Stimulated activated naive CD8-positive, alpha-beta T cell treated with anti-CD3 and anti-CD28 coated beads, Interleukin-15, amount 100 ng/mL, for 72 hours (primary cell): Measurements from ENCODE around the gene TOMM6.
"Not testable (repeated sequence)": the region's sequence is repeated elsewhere in the genome, so short reads cannot be mapped to it uniquely, and the experiment has no call there.

ENCODE experiments used
- ATAC-seq: fragments of 150-1000 bp; cut with Tn5 transposase; 2 replicates; pipeline ENCODE4 v1.10.0; 2021; ENCODE audit warnings: mild to moderate bottlenecking, moderate library complexity
- DNase-seq, 2 donors: peaks; one replicate each; pipeline ENCODE4 v3.0.0; 2021 to 2022
- H3K27ac Mint-ChIP-seq, 2 donors: one replicate each; pipeline ENCODE4 v1.8.0; 2022; ENCODE audit warnings: mild to moderate bottlenecking in 2 of 2, mixed read lengths in 2 of 2, moderate library complexity in 2 of 2
- H3K27me3 Mint-ChIP-seq: one replicate; pipeline ENCODE4 v1.8.0; 2022; ENCODE audit warnings: mixed read lengths
- H3K4me1 Mint-ChIP-seq: one replicate; pipeline ENCODE4 v1.8.0; 2022; ENCODE audit warnings: mild to moderate bottlenecking, mixed read lengths
- H3K4me3 Mint-ChIP-seq, 2 donors: one replicate each; pipeline ENCODE4 v1.8.0; 2022; ENCODE audit warnings: mild to moderate bottlenecking in 2 of 2, mixed read lengths in 2 of 2, moderate library complexity in 1 of 2
- H3K9me3 Mint-ChIP-seq, 2 donors: one replicate each; pipeline ENCODE4 v1.8.0; 2022; ENCODE audit warnings: mixed read lengths in 2 of 2

The TOMM6 gene

GRCh38 chr6:41757931-41758640 lies 29.4 kb upstream of the TOMM6 start:
- DNase-seq (no peak), ATAC-seq (no peak)
- Mint-ChIP-seq H3K4me1 (peaks cover 11% of the 10 kb centered on the region), H3K9me3 (no peaks in the 10 kb centered on the region), H3K27ac (peak overlapping the region in 1 of 2 donors; percentile 20), H3K4me3 (no peak overlapping the region), H3K27me3 (peaks cover 13% of the 10 kb centered on the region)

- DNase-seq: no peak
- ATAC-seq: no peak
- peaks cover 11% of the 10 kb centered on the region for H3K4me1 Mint-ChIP-seq
- H3K9me3 Mint-ChIP-seq: no peaks in the 10 kb centered on the region
- H3K27me3 Mint-ChIP-seq: peaks cover 7% of the 10 kb centered on the region
- no peak overlapping the region for H3K27ac Mint-ChIP-seq
- H3K4me3 Mint-ChIP-seq: no peak overlapping the region
Measured at GRCh38 chr6:41758641-41759035, 28.9 kb upstream of the TOMM6 start.

GRCh38 chr6:41759106-41759904 lies 28.2 kb upstream of the TOMM6 start:
- H3K27me3 Mint-ChIP-seq: peaks cover under 1% of the 10 kb centered on the region
- no peak for ATAC-seq
- no peak overlapping the region for H3K27ac Mint-ChIP-seq
- DNase-seq: no peak
- peaks cover 11% of the 10 kb centered on the region for H3K4me1 Mint-ChIP-seq
- no peak overlapping the region for H3K4me3 Mint-ChIP-seq
- no peaks in the 10 kb centered on the region for H3K9me3 Mint-ChIP-seq

GRCh38 chr6:41759905-41760579 lies 27.5 kb upstream of the TOMM6 start:
- Mint-ChIP-seq H3K9me3 (no peaks in the 10 kb centered on the region), H3K27me3 (no peaks in the 10 kb centered on the region), H3K4me1 (peaks cover 11% of the 10 kb centered on the region), H3K27ac (no peak overlapping the region), H3K4me3 (no peak overlapping the region)
- DNase-seq (no peak), ATAC-seq (no peak)

GRCh38 chr6:41763470-41763869 lies 24.0 kb upstream of the TOMM6 start:
- H3K4me1 Mint-ChIP-seq: peaks cover 6% of the 10 kb centered on the region
- no peak for DNase-seq
- H3K27ac Mint-ChIP-seq: peak overlapping the region in 1 of 2 donors; percentile 62

GRCh38 chr6:41766043-41766664 lies 21.3 kb upstream of the TOMM6 start:
- ATAC-seq, H3K4me3 Mint-ChIP-seq, H3K27me3 Mint-ChIP-seq, DNase-seq, H3K9me3 Mint-ChIP-seq: not testable (repeated sequence)
- Mint-ChIP-seq H3K4me1 (peaks cover 17% of the 10 kb centered on the region), H3K27ac (peak overlapping the region in 1 of 2 donors; percentile 3)

More at GRCh38 chr6:41763470-41763869, 24.0 kb upstream of the TOMM6 start:
- no peaks in the 10 kb centered on the region for H3K9me3 Mint-ChIP-seq
- ATAC-seq: no peak
- no peak overlapping the region for H3K4me3 Mint-ChIP-seq
- no peaks in the 10 kb centered on the region for H3K27me3 Mint-ChIP-seq

GRCh38 chr6:41767112-41767833 lies 20.2 kb upstream of the TOMM6 start:
- Mint-ChIP-seq H3K4me1 (peaks cover 17% of the 10 kb centered on the region), H3K27me3 (no peaks in the 10 kb centered on the region), H3K4me3 (no peak overlapping the region), H3K9me3 (no peaks in the 10 kb centered on the region), H3K27ac (peak overlapping the region in 1 of 2 donors; percentile 62)
- DNase-seq: no peak
- no peak for ATAC-seq

- peak overlapping the region in 1 of 2 donors; percentile 12 for H3K4me3 Mint-ChIP-seq
- H3K27ac Mint-ChIP-seq: peak overlapping the region; percentile 42 to 90
- H3K27me3 Mint-ChIP-seq: no peaks in the 10 kb centered on the region
- DNase-seq (no peak), ATAC-seq (peak; percentile 50)
- no peaks in the 10 kb centered on the region for H3K9me3 Mint-ChIP-seq
- peaks cover 17% of the 10 kb centered on the region for H3K4me1 Mint-ChIP-seq
Measured at GRCh38 chr6:41768545-41769308, 18.8 kb upstream of the TOMM6 start.

- peak overlapping the region in 1 of 2 donors; percentile 57 for H3K27ac Mint-ChIP-seq
Measured at GRCh38 chr6:41769376-41769775, 18.1 kb upstream of the TOMM6 start.

GRCh38 chr6:41770381-41771057 lies 17.0 kb upstream of the TOMM6 start:
- H3K4me3 Mint-ChIP-seq: no peak overlapping the region
- H3K27ac Mint-ChIP-seq: no peak overlapping the region
- H3K9me3 Mint-ChIP-seq: no peaks in the 10 kb centered on the region
- peaks cover 17% of the 10 kb centered on the region for H3K4me1 Mint-ChIP-seq
- DNase-seq: no peak
- H3K27me3 Mint-ChIP-seq: no peaks in the 10 kb centered on the region
- no peak for ATAC-seq

More at GRCh38 chr6:41769376-41769775, 18.1 kb upstream of the TOMM6 start:
- H3K9me3 Mint-ChIP-seq: no peaks in the 10 kb centered on the region
- no peak overlapping the region for H3K4me3 Mint-ChIP-seq
- peaks cover 17% of the 10 kb centered on the region for H3K4me1 Mint-ChIP-seq
- ATAC-seq (no peak), DNase-seq (no peak)
- H3K27me3 Mint-ChIP-seq: no peaks in the 10 kb centered on the region

- Mint-ChIP-seq H3K9me3 (no peaks in the 10 kb centered on the region), H3K4me1 (peaks cover 17% of the 10 kb centered on the region), H3K27me3 (no peaks in the 10 kb centered on the region), H3K4me3 (no peak overlapping the region), H3K27ac (no peak overlapping the region)
- no peak for DNase-seq
- ATAC-seq: no peak
Measured at GRCh38 chr6:41771058-41771983, 16.2 kb upstream of the TOMM6 start.

GRCh38 chr6:41774841-41775240 lies 12.7 kb upstream of the TOMM6 start:
- H3K4me1 Mint-ChIP-seq: peaks cover 13% of the 10 kb centered on the region
- ATAC-seq: no peak
- no peak for DNase-seq
- H3K4me3 Mint-ChIP-seq: no peak overlapping the region
- no peak overlapping the region for H3K27ac Mint-ChIP-seq
- H3K27me3 Mint-ChIP-seq: no peaks in the 10 kb centered on the region
- H3K9me3 Mint-ChIP-seq: no peaks in the 10 kb centered on the region

GRCh38 chr6:41775293-41775882 lies 12.1 kb upstream of the TOMM6 start:
- no peak for DNase-seq
- Mint-ChIP-seq H3K4me1 (peaks cover 13% of the 10 kb centered on the region), H3K27ac (no peak overlapping the region), H3K27me3 (no peaks in the 10 kb centered on the region), H3K4me3 (no peak overlapping the region), H3K9me3 (no peaks in the 10 kb centered on the region)
- ATAC-seq: no peak
